ENCODE measurements around the gene MSI2. TPM values are rescaled to one million over a fixed set of nuclear protein-coding genes. Genes with fewer than 3 reads are reported as not detected.

The MSI2 gene
- total RNA-seq, 4 donors from 2014 or later = 14.9 to 24.4 (median 19.8) TPM

GRCh38 chr17:57643062-57643461 lies 386.7 kb downstream of the MSI2 start:
- ATAC-seq (ENCODE audit: low FRiP score) (no peak), DNase-seq (ENCODE audit: low spot score) (no peak)
- TF ChIP-seq CTCF (IDR thresholded peaks at IDR 0.05) = no peak

GRCh38 chr17:57644326-57644725 lies 388.0 kb downstream of the MSI2 start:
- no peak for DNase-seq (ENCODE audit: low spot score)
- ATAC-seq (ENCODE audit: low FRiP score) = no peak

GRCh38 chr17:57645950-57646665 lies 389.8 kb downstream of the MSI2 start:
- ATAC-seq (ENCODE audit: low FRiP score) (no peak), DNase-seq (ENCODE audit: low spot score) (no peak)

More at GRCh38 chr17:57644326-57644725, 388.0 kb downstream of the MSI2 start:
- no peak for TF ChIP-seq CTCF (IDR thresholded peaks at IDR 0.05)

GRCh38 chr17:57648720-57649119 lies 392.4 kb downstream of the MSI2 start:
- DNase-seq (ENCODE audit: low spot score) (no peak), ATAC-seq (ENCODE audit: low FRiP score) (no peak)
- no peak for TF ChIP-seq CTCF (IDR thresholded peaks at IDR 0.05)

More at GRCh38 chr17:57645950-57646665, 389.8 kb downstream of the MSI2 start:
- TF ChIP-seq CTCF (IDR thresholded peaks at IDR 0.05) = no peak

GRCh38 chr17:57649191-57649590 lies 392.9 kb downstream of the MSI2 start:
- no peak for DNase-seq (ENCODE audit: low spot score)
- no peak for TF ChIP-seq CTCF (IDR thresholded peaks at IDR 0.05)

GRCh38 chr17:57649731-57650484 lies 393.6 kb downstream of the MSI2 start:
- no peak for DNase-seq (ENCODE audit: low spot score)
- no peak for ATAC-seq (ENCODE audit: low FRiP score)
- no peak for TF ChIP-seq CTCF (IDR thresholded peaks at IDR 0.05)

More at GRCh38 chr17:57649191-57649590, 392.9 kb downstream of the MSI2 start:
- ATAC-seq (ENCODE audit: low FRiP score) = no peak
